ENCODE results near the gene PHACTR1.

DNA sequence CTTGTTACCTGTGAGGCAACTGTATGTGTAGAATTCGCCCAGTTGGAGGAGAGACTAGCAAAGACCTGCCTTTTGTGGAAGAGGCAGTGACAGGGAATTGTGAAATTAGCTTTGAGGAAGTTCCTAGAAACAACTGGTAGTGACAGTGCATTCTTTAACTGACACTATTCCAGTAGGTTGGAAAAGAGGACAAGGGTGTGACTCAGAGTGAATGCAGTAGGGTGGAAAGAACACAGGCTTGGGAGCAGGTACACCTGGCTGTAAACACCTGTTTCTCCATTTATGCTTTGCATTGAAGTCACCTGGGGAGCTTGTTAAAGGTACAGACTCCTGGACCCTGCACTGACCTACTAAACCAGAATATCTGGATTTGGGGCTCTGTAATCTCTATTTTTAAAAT, 295.7 kb downstream of the PHACTR1 start:
- TF ChIP-seq EZH2 (IDR thresholded peaks at IDR 0.05; ENCODE audit: insufficient read depth, poor library complexity, severe bottlenecking) (no peak), EZH2phosphoT487 (IDR thresholded peaks at IDR 0.05; ENCODE audit: insufficient read depth, low read depth) (no peak)

Data from GM23248 (cell line).